ENCODE measurements around the gene RBM4. TPM values are rescaled to one million over a fixed set of nuclear protein-coding genes. Genes with fewer than 3 reads are reported as not detected.

Gene RBM4
- total and polyA plus RNA-seq, 9 of the 15 experiments (the other 6 are each of a cell fraction or from before 2014, with no cell fraction given): 81.6 to 233 (median 122) TPM

Small RNA genes within 50 kb of the gene (small RNA-seq; reads per million reads assigned to genes)
- gene RNU4-39P: not detected

Other genes starting within 250 kb of the RBM4 start
Only the 7 nearest of the 15 such genes appear.
- gene ACTN3, start 91.8 kb upstream of the RBM4 start, total RNA-seq (2014; rRNA removed): not detected in 2 replicates
- gene ACTN3, start 91.8 kb upstream of the RBM4 start, total RNA-seq (2014; rRNA removed; fragmentation: Illumina TruSeq; extraction: Trizol): not detected in 2 replicates
- not detected in 2 replicates for gene ACTN3, start 91.8 kb upstream of the RBM4 start, total RNA-seq (2015; rRNA removed; fragmentation: Illumina TruSeq; extraction: Trizol)
- gene ACTN3, start 91.8 kb upstream of the RBM4 start, total RNA-seq (2021): not detected in 2 replicates
- not detected in 2 replicates for gene ACTN3, start 91.8 kb upstream of the RBM4 start, polyA plus RNA-seq (2011; rRNA removed)
- not detected in 2 replicates for gene ACTN3, start 91.8 kb upstream of the RBM4 start, polyA plus RNA-seq (2014; fragmentation: Illumina TruSeq; extraction: Trizol)
- not detected for gene ACTN3, start 91.8 kb upstream of the RBM4 start, polyA plus RNA-seq (2014; fragmentation: Nextera tagmentation; extraction: Ambion mirVana)
- not detected in 2 replicates for gene ACTN3, start 91.8 kb upstream of the RBM4 start, polyA plus RNA-seq (2014; rRNA removed)
- 4.0 and 5.6 TPM in 2 replicates for gene CTSF, start 70.1 kb upstream of the RBM4 start, total RNA-seq (2014; rRNA removed)
- gene CTSF, start 70.1 kb upstream of the RBM4 start, total RNA-seq (2014; rRNA removed; fragmentation: Illumina TruSeq; extraction: Trizol): 2.6 and 3.8 TPM in 2 replicates
- 2.4 and 2.5 TPM in 2 replicates for gene CTSF, start 70.1 kb upstream of the RBM4 start, total RNA-seq (2015; rRNA removed; fragmentation: Illumina TruSeq; extraction: Trizol)
- 4.8 and 5.0 TPM in 2 replicates for gene CTSF, start 70.1 kb upstream of the RBM4 start, total RNA-seq (2021)
- gene CTSF, start 70.1 kb upstream of the RBM4 start, polyA plus RNA-seq (2011; rRNA removed): 10.5 and 13.1 TPM in 2 replicates
- gene CTSF, start 70.1 kb upstream of the RBM4 start, polyA plus RNA-seq (2014; fragmentation: Illumina TruSeq; extraction: Trizol): 2.6 and 4.2 TPM in 2 replicates
- gene CTSF, start 70.1 kb upstream of the RBM4 start, polyA plus RNA-seq (2014; fragmentation: Nextera tagmentation; extraction: Ambion mirVana): under 1 TPM; 0.41 to 0.55 TPM
- gene CTSF, start 70.1 kb upstream of the RBM4 start, polyA plus RNA-seq (2014; rRNA removed): 4.5 and 5.1 TPM in 2 replicates
- 0.09 and 0.33 TPM in 2 replicates for gene CCDC87, start 45.6 kb upstream of the RBM4 start, total RNA-seq (2014; rRNA removed)
- 0.13 and 0.18 TPM in 2 replicates for gene CCDC87, start 45.6 kb upstream of the RBM4 start, total RNA-seq (2014; rRNA removed; fragmentation: Illumina TruSeq; extraction: Trizol)
- 0.25 and 0.30 TPM in 2 replicates for gene CCDC87, start 45.6 kb upstream of the RBM4 start, total RNA-seq (2015; rRNA removed; fragmentation: Illumina TruSeq; extraction: Trizol)
- gene CCDC87, start 45.6 kb upstream of the RBM4 start, total RNA-seq (2021): 0.40 and 0.44 TPM in 2 replicates
- 0.06 and 0.12 TPM in 2 replicates for gene CCDC87, start 45.6 kb upstream of the RBM4 start, polyA plus RNA-seq (2011; rRNA removed)
- 0.12 and 0.33 TPM in 2 replicates for gene CCDC87, start 45.6 kb upstream of the RBM4 start, polyA plus RNA-seq (2014; fragmentation: Illumina TruSeq; extraction: Trizol)
- under 1 TPM in 1 of 2 experiments, not detected in 1; 0.03 TPM for gene CCDC87, start 45.6 kb upstream of the RBM4 start, polyA plus RNA-seq (2014; fragmentation: Nextera tagmentation; extraction: Ambion mirVana)
- gene CCDC87, start 45.6 kb upstream of the RBM4 start, polyA plus RNA-seq (2014; rRNA removed): 0.12 TPM in 1 of 2 replicates, not detected in the other
- 28.3 and 31.0 TPM in 2 replicates for gene CCS, start 45.5 kb upstream of the RBM4 start, total RNA-seq (2014; rRNA removed)
- gene CCS, start 45.5 kb upstream of the RBM4 start, total RNA-seq (2014; rRNA removed; fragmentation: Illumina TruSeq; extraction: Trizol): 14.1 and 15.9 TPM in 2 replicates
- 23.3 and 26.8 TPM in 2 replicates for gene CCS, start 45.5 kb upstream of the RBM4 start, total RNA-seq (2015; rRNA removed; fragmentation: Illumina TruSeq; extraction: Trizol)
- 30.5 and 31.6 TPM in 2 replicates for gene CCS, start 45.5 kb upstream of the RBM4 start, total RNA-seq (2021)
- gene CCS, start 45.5 kb upstream of the RBM4 start, polyA plus RNA-seq (2011; rRNA removed): 33.1 and 47.0 TPM in 2 replicates
- 18.7 and 23.7 TPM in 2 replicates for gene CCS, start 45.5 kb upstream of the RBM4 start, polyA plus RNA-seq (2014; fragmentation: Illumina TruSeq; extraction: Trizol)
- gene CCS, start 45.5 kb upstream of the RBM4 start, polyA plus RNA-seq (2014; fragmentation: Nextera tagmentation; extraction: Ambion mirVana): 1 to 10 TPM; 1.1 to 3.0 TPM
- 46.6 and 46.8 TPM in 2 replicates for gene CCS, start 45.5 kb upstream of the RBM4 start, polyA plus RNA-seq (2014; rRNA removed)
- 50.3 and 67.3 TPM in 2 replicates for gene RBM14, start 22.1 kb upstream of the RBM4 start, total RNA-seq (2014; rRNA removed)
- 39.7 and 42.5 TPM in 2 replicates for gene RBM14, start 22.1 kb upstream of the RBM4 start, total RNA-seq (2014; rRNA removed; fragmentation: Illumina TruSeq; extraction: Trizol)
- gene RBM14, start 22.1 kb upstream of the RBM4 start, total RNA-seq (2015; rRNA removed; fragmentation: Illumina TruSeq; extraction: Trizol): 42.6 and 46.2 TPM in 2 replicates
- 131 and 141 TPM in 2 replicates for gene RBM14, start 22.1 kb upstream of the RBM4 start, total RNA-seq (2021)
- gene RBM14, start 22.1 kb upstream of the RBM4 start, polyA plus RNA-seq (2011; rRNA removed): 23.3 and 46.7 TPM in 2 replicates
- 44.8 and 57.8 TPM in 2 replicates for gene RBM14, start 22.1 kb upstream of the RBM4 start, polyA plus RNA-seq (2014; fragmentation: Illumina TruSeq; extraction: Trizol)
- gene RBM14, start 22.1 kb upstream of the RBM4 start, polyA plus RNA-seq (2014; fragmentation: Nextera tagmentation; extraction: Ambion mirVana): 1 to 10 TPM; 5.5 to 8.9 TPM
- gene RBM14, start 22.1 kb upstream of the RBM4 start, polyA plus RNA-seq (2014; rRNA removed): 48.6 and 50.6 TPM in 2 replicates
- 14.6 and 16.1 TPM in 2 replicates for gene RBM4B, start 39.2 kb downstream of the RBM4 start, total RNA-seq (2014; rRNA removed)
- 18.8 and 19.9 TPM in 2 replicates for gene RBM4B, start 39.2 kb downstream of the RBM4 start, total RNA-seq (2014; rRNA removed; fragmentation: Illumina TruSeq; extraction: Trizol)
- 23.3 and 23.8 TPM in 2 replicates for gene RBM4B, start 39.2 kb downstream of the RBM4 start, total RNA-seq (2015; rRNA removed; fragmentation: Illumina TruSeq; extraction: Trizol)
- 16.9 and 17.8 TPM in 2 replicates for gene RBM4B, start 39.2 kb downstream of the RBM4 start, total RNA-seq (2021)
- gene RBM4B, start 39.2 kb downstream of the RBM4 start, polyA plus RNA-seq (2011; rRNA removed): 39.5 and 39.9 TPM in 2 replicates
- 22.4 and 23.7 TPM in 2 replicates for gene RBM4B, start 39.2 kb downstream of the RBM4 start, polyA plus RNA-seq (2014; fragmentation: Illumina TruSeq; extraction: Trizol)
- gene RBM4B, start 39.2 kb downstream of the RBM4 start, polyA plus RNA-seq (2014; fragmentation: Nextera tagmentation; extraction: Ambion mirVana): 10 to 100 TPM; 29.7 to 32.3 TPM
- gene RBM4B, start 39.2 kb downstream of the RBM4 start, polyA plus RNA-seq (2014; rRNA removed): 31.7 and 33.0 TPM in 2 replicates
- gene SPTBN2, start 90.5 kb downstream of the RBM4 start, total RNA-seq (2014; rRNA removed): 56.5 and 65.5 TPM in 2 replicates
- gene SPTBN2, start 90.5 kb downstream of the RBM4 start, total RNA-seq (2014; rRNA removed; fragmentation: Illumina TruSeq; extraction: Trizol): 9.2 and 15.2 TPM in 2 replicates
- gene SPTBN2, start 90.5 kb downstream of the RBM4 start, total RNA-seq (2015; rRNA removed; fragmentation: Illumina TruSeq; extraction: Trizol): 25.5 and 25.6 TPM in 2 replicates
- gene SPTBN2, start 90.5 kb downstream of the RBM4 start, total RNA-seq (2021): 50.0 and 55.6 TPM in 2 replicates
- 12.1 and 15.3 TPM in 2 replicates for gene SPTBN2, start 90.5 kb downstream of the RBM4 start, polyA plus RNA-seq (2011; rRNA removed)
- gene SPTBN2, start 90.5 kb downstream of the RBM4 start, polyA plus RNA-seq (2014; fragmentation: Illumina TruSeq; extraction: Trizol): 19.7 and 33.5 TPM in 2 replicates
- under 1 TPM; 0.38 to 0.49 TPM for gene SPTBN2, start 90.5 kb downstream of the RBM4 start, polyA plus RNA-seq (2014; fragmentation: Nextera tagmentation; extraction: Ambion mirVana)
- 31.4 and 33.3 TPM in 2 replicates for gene SPTBN2, start 90.5 kb downstream of the RBM4 start, polyA plus RNA-seq (2014; rRNA removed)